K562 (cell line): ENCODE data around the gene HOXA13. TPM values are rescaled to one million over a fixed set of nuclear protein-coding genes. Genes with fewer than 3 reads are reported as not detected.

Experiments used
- ATAC-seq: fragments of 200-7000 bp; cut with Tn5 transposase; 3 replicates; pipeline ENCODE4 v1.9.1; 2020; ENCODE audit warnings: moderate library complexity
- BruUV-seq: library from RNA; stranded (reverse); fragments of 400-500 nt; replicated peaks from 2 replicates; lab custom pipeline; 2021; lab: Mats Ljungman, UMichigan
- CTCF ChIA-PET: fragments of 300-600 bp; formaldehyde crosslinking; extraction: SDS; loops from one replicate; lab custom pipeline; 2021; ENCODE audit warnings: low intra/inter-chr PET ratio; lab: Yijun Ruan, JAX
- POLR2A ChIA-PET: fragments of 300-600, 350-650 bp; sonication (Branson Sonifier 250); formaldehyde crosslinking; extraction: SDS; loops from one replicate; lab custom pipeline; 2021; ENCODE audit warnings: antibody characterized with exemption, inconsistent platforms; lab: Yijun Ruan, JAX
- DNase-seq, 4 experiments: peaks; one replicate each; pipeline versions ENCODE4 v3.0.0 to v3.0.0-alpha.2; 2011 to 2018; ENCODE audit warnings: low spot score in 3 of 4, mixed read lengths in 3 of 4; ENCODE audit errors: extremely low read depth in 1 of 4
- FAIRE-seq: peaks from 2 replicates; lab custom pipeline; 2011; peaks lifted over from hg19 to GRCh38; lab: Jason Lieb, UNC
- H2AFZ ChIP-seq: 2 replicates; pipeline ENCODE4 v1.6.0; 2011; ENCODE audit warnings: low read depth, low read length, control low read depth, inconsistent platforms
- H3K27ac ChIP-seq: fragments of 200-600 bp; 3 replicates; pipeline ENCODE4 v1.8.0; 2011; ENCODE audit warnings: low read depth, mild to moderate bottlenecking, control low read depth, inconsistent platforms, low read length, moderate library complexity, mixed read lengths; ENCODE audit errors: extremely low read depth
- H3K27me3 ChIP-seq, 2 experiments: fragments of 300-600 bp in 1 of 2; 2 replicates in 1 of 2; 3 replicates in 1 of 2; pipeline versions ENCODE4 v1.6.0 to v1.8.0; 2011; ENCODE audit warnings: inconsistent platforms in 2 of 2, low read length in 2 of 2, mild to moderate bottlenecking in 1 of 2, mixed read lengths in 1 of 2, moderate library complexity in 1 of 2; ENCODE audit not compliant: control insufficient read depth in 2 of 2, insufficient read depth in 2 of 2
- H3K36me3 ChIP-seq: fragments of 300-600 bp; 3 replicates; pipeline ENCODE4 v1.8.0; 2011; ENCODE audit warnings: mild to moderate bottlenecking, low read length, inconsistent platforms; ENCODE audit not compliant: control insufficient read depth, insufficient read depth
- H3K4me1 ChIP-seq, 2 experiments: fragments of 200-600 bp in 1 of 2; replicated peaks in 1 of 2; 2 replicates in 1 of 2; 3 replicates in 1 of 2; pipeline versions ENCODE4 v1.5.1 to v1.8.0; 2011; ENCODE audit warnings: inconsistent platforms in 2 of 2, low read length in 2 of 2, mild to moderate bottlenecking in 1 of 2, mixed read lengths in 1 of 2, moderate library complexity in 1 of 2; ENCODE audit not compliant: control insufficient read depth in 2 of 2, insufficient read depth in 2 of 2
- H3K4me2 ChIP-seq: 2 replicates; pipeline ENCODE4 v1.6.1; 2011; ENCODE audit warnings: low read length, control low read depth, inconsistent platforms, mixed read lengths; ENCODE audit not compliant: insufficient read depth
- H3K4me3 ChIP-seq: fragments of 200-600 bp; sonication (generic), shearing (Covaris generic); 2 replicates; pipeline ENCODE4 v1.5.1; 2016; ENCODE audit warnings: control low read depth, inconsistent platforms
- H3K79me2 ChIP-seq: fragments of 200-600 bp; 3 replicates; pipeline ENCODE4 v1.8.0; 2011; ENCODE audit warnings: low read length, inconsistent platforms; ENCODE audit not compliant: control insufficient read depth, insufficient read depth
- H3K9ac ChIP-seq, 2 experiments: 2 replicates each; pipeline versions ENCODE4 v1.6.0 to v1.6.1; 2011; ENCODE audit warnings: low read depth in 2 of 2, low read length in 2 of 2, control low read depth in 1 of 2, inconsistent platforms in 1 of 2, mild to moderate bottlenecking in 1 of 2, mixed read lengths in 1 of 2; ENCODE audit not compliant: insufficient read depth in 1 of 2
- H3K9me1 ChIP-seq: one replicate; pipeline ENCODE4 v1.6.0; 2011; ENCODE audit warnings: inconsistent platforms, mild to moderate bottlenecking, low read length, moderate library complexity; ENCODE audit not compliant: control insufficient read depth, insufficient read depth
- H3K9me3 ChIP-seq: replicated peaks from 2 replicates; pipeline ENCODE4 v1.5.1; 2011; ENCODE audit warnings: low read depth, low read length, inconsistent platforms; ENCODE audit not compliant: control insufficient read depth, insufficient read depth
- H4K20me1 ChIP-seq: replicated peaks from 2 replicates; pipeline ENCODE4 v1.6.1; 2011; ENCODE audit warnings: low read length, inconsistent platforms, mixed read lengths; ENCODE audit not compliant: control insufficient read depth, insufficient read depth
- FOS ChIP-seq: IDR thresholded peaks from 3 replicates; pipeline ENCODE4 v1.6.1; 2011; ENCODE audit not compliant: insufficient read length; ENCODE audit errors: extremely low read depth
- PCBP2 ChIP-seq: fragments of 200-400 bp; formaldehyde crosslinking; IDR thresholded peaks from 2 replicates; pipeline ENCODE4 v1.6.1; 2018; ENCODE audit warnings: low read length, low read depth, mild to moderate bottlenecking, moderate library complexity; ENCODE audit not compliant: poor library complexity, severe bottlenecking
- PHF21A ChIP-seq: fragments of 450-650 bp; IDR thresholded peaks from 2 replicates; pipeline ENCODE4 v1.6.1; 2017; ENCODE audit warnings: low read depth, borderline replicate concordance
- SAFB ChIP-seq: fragments of 200-400 bp; formaldehyde crosslinking; IDR thresholded peaks from 2 replicates; pipeline ENCODE4 v1.6.1; 2017; ENCODE audit warnings: low read depth, low read length, borderline replicate concordance
- ZNF584 ChIP-seq: fragments of 200-800 bp; sonication (Bioruptor generic); IDR thresholded peaks from 2 replicates; pipeline ENCODE4 v1.6.1; 2016; ENCODE audit warnings: low read depth, mild to moderate bottlenecking, missing genetic modification characterization, missing compliant biosample characterization
- ZSCAN29 ChIP-seq: fragments of 450-650 bp; IDR thresholded peaks from 2 replicates; pipeline ENCODE4 v1.6.1; 2017
- WGBS: fragments of 100-300 bp; shearing (Covaris generic); methylation state at CpG from one replicate; pipeline ENCODE4 v1.1.6; 2016; ENCODE audit warnings: low coverage, mixed read lengths; ENCODE audit not compliant: insufficient coverage; ENCODE audit errors: missing lambda C conversion rate; 5-methylcytosine and 5-hydroxymethylcytosine counted together
- in situ Hi-C: fragments of 300-500 bp; cut with MboI; formaldehyde crosslinking; loops from 4 replicates; pipeline ENCODE4 v1.15.0; 2018; ENCODE audit warnings: inconsistent platforms, mixed read lengths
- intact Hi-C: fragments of 100-400 bp; cut with micrococcal nuclease; formaldehyde crosslinking; loops from 2 replicates; pipeline ENCODE4 v1.14.2; 2022
- polyA plus RNA-seq, 8 experiments: library from polyadenylated mRNA; depleted of rRNA in 4 of 8; stranded (reverse) in 5 of 8; unstranded in 3 of 8; fragments of >200 nt; fragmentation: Nextera tagmentation in 2 of 8; fragmentation: Illumina TruSeq in 1 of 8; extraction: Ambion mirVana in 2 of 8; extraction: Trizol in 1 of 8; gene quantifications; 2 replicates each; pipeline versions ENCODE4 v1.2.1 to v1.2.3, GENCODE V29; 2011 to 2014; ENCODE audit warnings: inconsistent platforms in 1 of 8, missing spikeins in 1 of 8
- total RNA-seq, 7 experiments: library from RNA; depleted of rRNA in 6 of 7; stranded (reverse); fragments of >200 nt in 6 of 7; fragmentation: Illumina TruSeq in 2 of 7; extraction: Trizol in 2 of 7; gene quantifications; 2 replicates each; pipeline versions ENCODE4 v1.2.1 to v1.2.3, GENCODE V29; 2011 to 2021; ENCODE audit warnings: low replicate concordance in 1 of 7

The HOXA13 gene
- total and polyA plus RNA-seq, 9 of the 15 experiments (the other 6 are each of a cell fraction or from before 2014, with no cell fraction given): not detected

GRCh38 chr7:27212497-27213432, 12.9 kb upstream of the HOXA13 start:
- CTCF ChIA-PET: no interaction called here
- 3% methylated on average over 37 of the region's 52 CpGs for WGBS
- DNase-seq (no peak), ATAC-seq (no peak)
- no peak overlapping the region for H3K27ac ChIP-seq
- H3K9me1 ChIP-seq: no peaks in the 10 kb centered on the region
- TF ChIP-seq ZSCAN29: 0 out of 2 replicates have a peak, but pooled peaks have one; percentile 40
- no peak for TF ChIP-seq FOS
- TF ChIP-seq PCBP2: no peak
- no peak for TF ChIP-seq ZNF584
- no peak for TF ChIP-seq SAFB
- no peak for TF ChIP-seq PHF21A
- TF ChIP-seq, all 486 proteins: peak for 1
- Histone ChIP-seq H3K4me1 (peaks cover 0 to 15% of the 10 kb centered on the region in 2 experiments; a peak in 1 of 5 replicates), H3K4me2 (no peak overlapping the region), H3K9ac (no peak overlapping the region), H4K20me1 (peaks cover 4% of the 10 kb centered on the region; the same call in 1 of the 2 replicates), H3K4me3 (no peak overlapping the region), H2AFZ (no peak overlapping the region), H3K36me3 (no peaks in the 10 kb centered on the region), H3K27me3 (peaks cover 37 to 78% of the 10 kb centered on the region in 2 experiments), H3K9me3 (no peaks in the 10 kb centered on the region), H3K79me2 (no peaks in the 10 kb centered on the region)
- in situ Hi-C loops (no loop called here), intact Hi-C loops (loop anchor here (5.0 kb wide), 1 partner anchor 365 kb away; no protein-coding TSS in a partner anchor)
- no peak for FAIRE-seq
- no TSS peak for BruUV-seq
- POLR2A ChIA-PET: interaction anchor here (0.6 kb wide), 1 partner anchor 175 kb away, joined by 4 read pairs; no protein-coding TSS in a partner anchor
